GM12892 (cell line): ENCODE measurements around the gene MMP2.

Experiments used
- POLR2A ChIP-seq: IDR thresholded peaks from 2 replicates; pipeline ENCODE4 v1.6.1; 2011; ENCODE audit warnings: low read depth, low read length, control low read depth
- POLR2AphosphoS5 ChIP-seq: IDR thresholded peaks from 2 replicates; pipeline ENCODE4 v1.6.1; 2011; ENCODE audit warnings: low read depth, low read length, control low read depth
- TAF1 ChIP-seq: IDR thresholded peaks from 2 replicates; pipeline ENCODE4 v1.6.1; 2011; ENCODE audit warnings: low read depth, mild to moderate bottlenecking, control low read depth, low read length, borderline replicate concordance

- no peak for TF ChIP-seq POLR2A
- TF ChIP-seq TAF1, result no peak
- no peak for TF ChIP-seq POLR2AphosphoS5
Measured at GRCh38 chr16:55508271-55508921, 29.4 kb downstream of the MMP2 start.
